ENCODE results near the gene SLC7A14. TPM values are rescaled to one million over a fixed set of nuclear protein-coding genes. Genes with fewer than 3 reads are reported as not detected.

The SLC7A14 gene
- total and polyA plus RNA-seq, 2 of the 13 experiments (the other 11 are each of a cell fraction or from before 2014, with no cell fraction given), result not detected

GRCh38 chr3:170469151-170470062, 116.5 kb downstream of the SLC7A14 start:
- peaks cover 0 to 7% of the 10 kb centered on the region in 2 experiments; a peak in 2 of 5 replicates for H3K27me3 ChIP-seq (ENCODE audit: control insufficient read depth in 1 of 2, insufficient read depth in 2 of 2, low read length in 2 of 2)
- FAIRE-seq (no peak), DNase-seq (ENCODE audit: low spot score) (no peak), ATAC-seq (no peak)
- H3K4me1 ChIP-seq (ENCODE audit: insufficient read depth, low read length), result peaks cover 36% of the 10 kb centered on the region
- no peak overlapping the region for H3K27ac ChIP-seq (ENCODE audit: extremely low read length, insufficient read depth, low read length)
- H3K9ac ChIP-seq (ENCODE audit: insufficient read depth, low read depth, low read length), result no peak overlapping the region
- intact Hi-C loops (cut with micrococcal nuclease; ENCODE audit: unreplicated experiment) (no loop called here), in situ Hi-C loops (cut with HindIII; ENCODE audit: extremely low pct_ligation_motif_present, low pct_unique_long_range_greater_than_20kb) (no loop called here)
- POLR2A ChIA-PET, result no interaction called here
- H3K4me2 ChIP-seq (ENCODE audit: low read depth, low read length), result no peak overlapping the region
- no peaks in the 10 kb centered on the region for H3K79me2 ChIP-seq (ENCODE audit: insufficient read depth, low read length)
- CTCF ChIA-PET (ENCODE audit: low intra/inter-chr PET ratio, low total read pairs), result no interaction called here
- no TSS peak for BruUV-seq (replicated peaks)
- H4K20me1 ChIP-seq (ENCODE audit: insufficient read depth, low read length), result no peaks in the 10 kb centered on the region
- H3K9me3 ChIP-seq (ENCODE audit: low read length), result no peaks in the 10 kb centered on the region
- WGBS (ENCODE audit: low lambda C conversion rate), result under 1% methylated on average over 5 of the region's 5 CpGs
- no peak overlapping the region for H3K4me3 ChIP-seq (replicated peaks in 1 of 3; ENCODE audit: insufficient read depth in 1 of 3, low read depth in 2 of 3, low read length in 3 of 3)
- H2AFZ ChIP-seq (ENCODE audit: low read length), result no peak overlapping the region
- no peaks in the 10 kb centered on the region for H3K36me3 ChIP-seq (replicated peaks in 1 of 2; ENCODE audit: control insufficient read depth in 1 of 2, insufficient read depth in 2 of 2, low read length in 2 of 2)
- TF ChIP-seq ZNF329 (CRISPR knock-in tag; IDR thresholded peaks at IDR 0.05; ENCODE audit: low read depth), result no peak
- TF ChIP-seq ZSCAN12 (CRISPR knock-in tag; IDR thresholded peaks at IDR 0.05), result no peak
- no peak for TF ChIP-seq CEBPG (CRISPR knock-in tag; IDR thresholded peaks at IDR 0.05)
- no peak for TF ChIP-seq ZNF557 (CRISPR knock-in tag; IDR thresholded peaks at IDR 0.05)
- TF ChIP-seq MYC (CRISPR knock-in tag; IDR thresholded peaks at IDR 0.05; ENCODE audit: borderline replicate concordance), result no peak
- TF ChIP-seq SP4 (CRISPR knock-in tag; IDR thresholded peaks at IDR 0.05), result no peak
- TF ChIP-seq PRDM4 (CRISPR knock-in tag; IDR thresholded peaks at IDR 0.05; ENCODE audit: borderline replicate concordance), result no peak
- TF ChIP-seq KLF11 (CRISPR knock-in tag; IDR thresholded peaks at IDR 0.05), result no peak
- TF ChIP-seq ZBTB3 (CRISPR knock-in tag; IDR thresholded peaks at IDR 0.05; ENCODE audit: borderline replicate concordance, low read depth), result no peak
- TF ChIP-seq ATF1 (CRISPR knock-in tag; IDR thresholded peaks at IDR 0.05), result no peak
- TF ChIP-seq CREB1 (IDR thresholded peaks at IDR 0.05), result no peak
- no peak for TF ChIP-seq CREB1 (CRISPR knock-in tag; IDR thresholded peaks at IDR 0.05)
- no peak for TF ChIP-seq YEATS2 (CRISPR knock-in tag; IDR thresholded peaks at IDR 0.05; ENCODE audit: borderline replicate concordance)
